ENCODE results near the gene SDF2L1. TPM values are rescaled to one million over a fixed set of nuclear protein-coding genes. Genes with fewer than 3 reads are reported as not detected.

SDF2L1 gene
- total RNA-seq, 1 experiment from 2014 or later, result 79.6 TPM

DNA sequence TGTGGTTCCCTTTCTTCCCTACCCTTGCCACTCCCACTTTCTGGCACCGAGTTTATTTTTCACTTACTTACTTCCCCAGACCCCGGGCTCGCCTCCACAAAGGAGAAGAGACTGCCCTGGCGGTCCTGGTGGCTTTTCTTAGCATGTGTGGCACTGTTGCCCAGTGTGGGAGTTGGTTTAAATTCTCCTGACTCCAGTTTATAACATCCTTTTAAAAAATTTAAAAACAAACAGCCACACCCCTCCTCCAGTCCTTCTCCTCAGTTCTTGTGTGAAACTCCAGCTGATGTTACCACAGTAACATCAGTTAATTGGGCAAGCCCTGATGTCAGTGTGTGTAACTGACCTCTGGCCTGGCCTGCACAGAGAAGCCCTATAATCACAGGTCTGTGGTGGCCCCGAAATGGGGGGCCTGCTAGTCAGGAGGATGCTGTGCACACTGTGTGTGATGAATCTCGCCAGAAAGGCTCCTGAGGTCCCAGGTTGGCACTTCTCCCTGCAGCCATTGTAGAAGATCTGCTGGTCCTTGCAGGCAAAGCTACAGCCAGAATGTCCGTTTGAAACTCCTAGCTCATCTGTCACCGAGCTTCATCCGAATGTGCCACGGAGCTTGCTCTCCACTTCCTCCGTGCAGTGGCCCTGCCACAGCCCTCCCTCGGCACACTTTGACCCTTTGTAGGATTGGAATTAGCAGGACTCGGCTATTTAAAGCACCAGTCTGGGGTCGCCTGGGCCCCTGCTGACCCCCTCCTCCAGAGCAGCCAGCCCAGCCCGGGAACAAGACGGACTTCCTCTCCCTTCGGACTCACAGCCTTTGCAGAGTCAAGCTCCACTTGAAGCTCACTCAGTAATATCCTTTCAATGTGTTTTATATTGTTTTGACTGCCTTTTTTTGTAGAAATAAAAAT, 19.8 kb upstream of the SDF2L1 start:
- DNase-seq (ENCODE audit: low read depth), result no peak

DNA sequence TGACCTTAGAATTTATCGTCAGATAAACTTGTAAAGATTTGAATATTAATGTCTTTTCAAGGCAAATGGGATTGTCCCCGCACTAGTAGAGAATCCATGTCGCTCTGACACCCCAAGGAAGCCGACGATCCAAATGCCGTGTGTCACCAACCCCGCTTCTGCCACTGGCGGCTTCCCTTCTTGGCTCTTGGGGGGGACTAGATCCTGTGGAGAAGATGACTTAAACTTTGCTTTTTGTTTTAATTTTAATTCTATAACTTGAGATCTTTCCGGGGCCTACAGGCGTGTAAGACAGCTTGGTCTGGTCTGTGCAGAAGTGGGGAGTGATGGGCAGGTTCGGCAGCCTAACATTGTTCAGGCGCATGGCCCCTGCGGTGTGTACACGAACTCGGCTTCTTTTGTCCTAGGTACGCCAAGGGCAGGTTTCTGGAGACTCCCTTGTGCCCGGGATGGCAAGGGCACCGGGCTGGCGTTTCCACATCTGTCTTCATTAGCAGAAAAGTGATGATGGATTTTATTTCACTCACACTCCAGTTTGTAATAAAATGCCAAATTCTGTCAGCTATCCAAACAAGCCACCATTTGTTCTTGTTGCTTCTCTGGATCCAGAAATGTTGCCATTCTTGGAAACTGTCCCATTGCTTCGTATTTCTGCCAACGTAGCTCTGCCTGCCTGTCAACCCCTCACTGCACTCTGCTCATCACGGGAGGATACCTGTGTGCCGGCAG, 19.0 kb upstream of the SDF2L1 start:
- DNase-seq (ENCODE audit: low read depth), result no peak

DNA sequence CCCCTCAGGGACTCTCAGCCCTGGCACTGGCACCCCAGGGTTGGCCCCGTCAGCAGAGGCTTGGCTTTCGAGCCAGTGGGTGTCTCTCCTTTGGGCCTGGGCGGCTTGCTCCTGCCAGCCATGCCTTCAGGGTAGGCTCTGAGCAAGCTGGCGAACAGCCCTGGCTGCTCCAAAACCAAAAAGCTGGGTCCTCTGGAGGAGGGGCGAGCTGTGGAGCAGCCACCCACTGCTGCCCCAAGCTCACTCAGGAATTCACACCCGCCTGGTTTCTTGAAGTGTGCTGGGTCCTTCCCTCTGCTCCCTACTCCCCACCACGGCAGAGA, 18.5 kb upstream of the SDF2L1 start:
- DNase-seq (ENCODE audit: low read depth), result no peak

DNA sequence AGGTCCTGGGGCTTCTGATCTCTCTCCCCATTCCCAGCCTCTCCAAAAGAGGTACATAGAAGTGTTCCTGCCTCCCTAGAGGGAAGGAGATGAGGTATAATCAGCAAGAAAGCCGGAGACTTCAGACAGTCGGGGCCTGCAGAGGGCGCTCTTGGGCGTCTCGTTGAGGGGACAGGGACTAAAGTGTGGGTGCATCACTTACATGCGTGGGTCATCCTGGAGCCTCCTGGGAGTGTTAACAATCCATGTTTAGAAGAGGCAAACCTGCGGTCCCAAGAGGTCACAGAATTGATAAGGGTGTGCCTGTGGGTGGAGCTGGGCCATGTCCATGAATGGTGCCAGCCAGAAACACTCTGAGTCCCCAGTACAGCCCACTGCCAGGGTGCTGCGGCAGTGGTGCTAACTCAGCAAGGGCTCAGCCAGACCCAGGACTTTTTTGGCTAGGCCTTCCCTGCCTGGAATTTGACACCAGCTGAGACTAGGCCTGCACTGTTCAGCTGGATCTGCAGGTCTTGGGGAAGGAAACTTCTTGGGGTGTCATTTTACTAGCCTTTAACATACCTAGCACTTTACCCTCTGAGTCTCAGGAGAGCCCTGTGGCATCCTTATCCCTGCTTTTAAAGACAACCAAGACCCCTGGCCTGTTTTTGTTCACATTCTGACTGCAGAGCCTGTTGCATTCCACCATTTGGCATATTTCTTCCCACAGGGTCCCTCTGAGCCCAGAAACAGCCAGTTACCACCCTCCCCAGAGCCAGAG, 17.8 kb upstream of the SDF2L1 start:
- DNase-seq (ENCODE audit: low read depth), result peak; percentile 23

DNA sequence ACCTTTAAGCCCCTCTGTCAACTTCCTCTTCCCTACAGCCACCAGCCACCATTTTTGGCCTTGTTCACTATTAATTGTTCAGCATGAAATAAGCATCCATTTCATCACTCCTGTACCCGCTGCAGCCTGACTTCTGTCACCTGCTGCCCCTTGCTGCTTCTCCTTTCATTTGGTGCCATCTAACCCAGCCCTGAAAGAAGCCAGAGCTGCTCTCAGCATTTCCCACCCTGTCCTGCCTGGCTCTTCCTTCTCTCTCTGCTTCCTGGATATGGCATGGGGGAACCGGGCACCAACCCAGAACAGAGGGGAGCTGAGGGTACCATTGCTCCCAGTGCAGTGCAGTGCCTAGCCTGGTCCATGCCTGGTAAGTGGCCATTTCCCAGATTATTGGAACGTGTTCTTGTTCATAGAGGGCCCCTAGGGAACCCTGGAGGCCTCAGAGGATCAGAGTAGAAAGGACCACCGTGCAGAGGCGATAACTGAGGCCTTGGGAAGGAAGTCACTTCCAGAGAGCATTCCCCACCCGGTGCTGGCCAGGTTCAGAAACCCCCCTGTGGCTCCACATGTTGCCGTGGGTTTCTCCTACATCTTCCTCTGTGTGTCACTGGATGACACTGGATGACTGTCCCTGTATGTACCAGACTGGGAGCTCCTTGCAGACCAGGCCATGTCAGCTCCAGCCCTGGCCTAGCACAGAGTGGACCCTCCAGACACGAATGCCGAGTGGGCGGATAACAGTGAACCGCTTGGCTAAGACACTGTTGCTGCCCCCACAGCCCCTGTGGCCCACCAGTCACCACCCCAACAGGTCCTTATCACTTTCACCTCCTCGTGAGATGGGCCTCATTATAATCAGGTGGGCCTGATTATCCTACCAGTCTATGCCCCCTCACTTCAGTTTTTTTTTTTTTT, 17.0 kb upstream of the SDF2L1 start:
- DNase-seq (ENCODE audit: low read depth), result no peak

DNA sequence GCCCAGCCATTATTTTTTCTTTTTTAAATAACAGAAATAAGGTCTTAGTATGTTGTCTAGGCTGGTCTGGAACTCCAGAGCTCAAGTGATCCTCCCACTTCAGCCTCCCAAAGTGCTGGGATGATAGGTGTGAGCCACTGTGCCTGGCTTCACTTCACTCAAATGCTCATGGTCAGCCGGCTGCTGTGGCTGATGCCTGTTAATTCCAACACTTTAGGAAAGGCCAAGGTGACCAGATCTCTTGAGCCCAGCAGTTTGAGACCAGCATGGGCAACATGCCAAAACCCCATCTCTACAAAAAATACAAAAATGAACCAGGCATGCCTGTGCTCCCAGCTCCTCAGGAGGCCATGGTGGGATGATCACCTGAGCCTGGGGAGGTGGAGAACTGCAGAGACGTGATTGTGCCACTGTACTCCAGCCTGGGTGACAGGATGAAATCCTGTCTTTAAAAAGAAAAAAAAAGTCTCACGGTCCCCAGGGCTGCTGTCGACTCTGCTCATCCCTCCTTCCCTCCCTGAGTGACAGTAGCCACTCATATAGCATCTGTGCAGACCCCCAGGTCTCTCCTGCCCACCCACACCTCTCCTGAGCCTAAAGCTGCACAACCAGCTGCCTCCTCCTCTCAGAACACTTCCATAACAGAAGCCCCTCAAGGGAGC, 15.9 kb upstream of the SDF2L1 start:
- DNase-seq (ENCODE audit: low read depth), result no peak

DNA sequence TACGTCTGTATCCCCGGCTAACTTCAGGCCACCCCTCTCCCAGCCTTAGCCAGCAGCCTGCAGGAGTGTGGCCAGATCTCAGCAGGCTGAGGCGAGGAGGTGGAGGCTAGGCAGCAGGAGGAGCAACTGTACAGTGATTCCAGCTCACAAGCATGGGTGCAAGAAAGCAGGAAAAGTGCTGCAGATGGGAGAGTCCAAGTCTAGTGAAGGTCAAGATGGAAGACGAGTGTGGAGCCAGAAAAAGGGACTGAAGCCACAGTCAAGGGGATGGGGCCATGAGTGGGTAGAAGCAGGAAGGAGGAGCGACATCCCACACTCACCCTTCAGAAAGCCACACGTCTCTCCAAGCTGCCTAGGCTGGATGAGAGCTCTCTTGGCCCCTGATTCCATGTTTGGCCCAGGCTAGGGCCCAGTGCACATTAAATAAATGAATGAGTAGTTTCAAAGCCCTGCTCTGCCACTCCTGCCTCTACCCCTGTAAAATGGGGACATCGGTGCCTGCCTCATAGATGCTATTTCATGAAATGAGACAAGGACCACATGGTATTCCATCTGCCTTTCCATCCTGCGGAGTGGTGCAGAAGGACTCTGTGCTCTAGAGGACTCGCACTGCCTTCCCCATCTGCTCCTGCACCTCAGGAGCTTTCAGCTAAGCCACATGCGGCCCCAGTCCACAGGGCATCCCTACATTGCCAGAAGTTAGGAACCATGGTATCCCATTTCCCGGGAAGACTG, 15.2 kb upstream of the SDF2L1 start:
- DNase-seq (ENCODE audit: low read depth), result no peak

DNA sequence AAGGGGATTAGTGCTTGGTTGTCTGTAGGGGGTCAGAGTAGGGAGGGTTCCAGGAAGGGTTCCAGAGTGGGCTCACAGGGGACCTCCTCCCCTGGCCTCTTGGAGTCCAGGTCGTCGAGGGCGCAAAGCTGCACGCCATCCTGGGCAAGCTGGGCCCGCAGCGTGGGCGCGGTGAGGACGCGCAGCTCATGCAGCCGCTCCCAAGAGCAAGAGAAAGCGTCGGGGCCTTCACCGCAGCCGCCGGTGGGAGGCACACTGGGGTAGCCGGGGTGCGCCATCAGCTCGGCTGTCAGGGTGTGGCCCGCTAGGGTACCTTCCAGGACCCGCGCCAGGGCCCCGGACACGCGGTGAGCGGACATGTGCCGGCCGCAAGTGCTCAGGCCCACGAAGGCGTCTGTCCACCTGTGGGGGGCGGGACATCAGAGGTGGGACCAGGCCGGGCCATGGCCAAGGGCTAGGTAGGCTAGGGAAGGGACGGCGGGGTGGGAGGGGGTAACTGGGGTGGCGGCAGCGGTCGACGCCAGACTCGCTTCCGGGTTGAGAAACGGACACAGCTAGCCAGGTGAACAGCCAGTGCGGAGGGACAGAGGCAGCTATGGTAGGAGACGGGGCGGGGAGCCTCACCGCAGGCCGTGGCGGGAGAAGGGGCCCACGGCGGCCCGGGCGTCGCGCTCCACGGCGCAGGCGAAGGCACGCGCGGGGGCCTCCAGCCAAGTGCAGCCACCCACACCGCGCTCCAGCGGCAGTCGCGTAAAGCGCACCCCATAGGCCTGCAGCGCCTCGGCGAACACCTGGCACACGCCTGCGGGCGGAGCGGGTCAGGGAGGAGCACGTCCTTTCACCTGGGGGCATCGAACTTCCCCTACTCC, 13.5 kb upstream of the SDF2L1 start:
- no peak for DNase-seq (ENCODE audit: low read depth)

DNA sequence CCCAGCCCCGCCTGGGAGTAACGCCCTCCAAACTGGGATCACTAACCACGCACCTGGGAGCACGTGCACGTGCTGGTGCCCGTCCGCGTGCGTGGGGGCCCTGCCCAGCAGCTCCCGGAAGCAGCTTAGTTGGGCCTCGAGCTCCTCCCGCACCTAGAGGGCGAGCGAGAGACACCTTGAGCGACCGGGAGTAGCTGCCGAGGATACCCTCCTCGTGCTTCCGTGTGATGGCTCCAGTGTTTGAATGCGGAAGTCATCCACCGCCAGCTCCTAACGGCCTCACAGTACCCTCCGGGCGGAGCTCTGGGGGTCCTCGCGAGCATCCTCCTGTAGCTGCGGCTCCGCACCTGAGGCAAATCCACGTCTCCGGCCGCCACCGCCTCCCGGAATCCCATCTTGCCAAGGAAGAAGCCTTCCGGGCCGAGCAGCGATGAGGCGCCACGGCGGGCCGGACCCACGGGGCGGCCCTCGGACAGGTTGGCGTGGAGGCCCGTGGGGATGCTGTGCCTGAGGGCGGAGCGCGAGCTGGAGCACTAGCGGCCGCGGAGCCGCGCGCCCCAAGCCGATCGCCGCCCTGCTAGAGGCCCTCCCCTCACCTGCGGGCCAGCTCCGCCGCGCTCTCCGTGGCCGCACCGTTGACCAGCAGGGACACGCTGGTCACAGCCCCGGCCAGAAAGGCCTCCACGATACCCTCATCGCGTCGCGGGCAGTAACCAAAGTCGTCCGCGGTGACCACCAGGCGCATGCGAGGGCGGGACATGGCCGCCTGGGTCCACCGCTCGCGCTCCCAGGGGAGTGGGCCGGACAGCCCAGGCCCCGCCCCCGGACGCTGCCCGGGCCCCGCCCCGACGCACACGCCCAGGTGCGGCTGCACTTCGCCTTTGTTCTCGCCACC, 12.6 kb upstream of the SDF2L1 start, which contains the start of gene YDJC:
Gene YDJC, minus strand, starts transcription at position 768 of the 895 bp plus-strand sequence. Its CDS starts 8 bp downstream, at position 760.
- peak; percentile 95 for DNase-seq (ENCODE audit: low read depth)

DNA sequence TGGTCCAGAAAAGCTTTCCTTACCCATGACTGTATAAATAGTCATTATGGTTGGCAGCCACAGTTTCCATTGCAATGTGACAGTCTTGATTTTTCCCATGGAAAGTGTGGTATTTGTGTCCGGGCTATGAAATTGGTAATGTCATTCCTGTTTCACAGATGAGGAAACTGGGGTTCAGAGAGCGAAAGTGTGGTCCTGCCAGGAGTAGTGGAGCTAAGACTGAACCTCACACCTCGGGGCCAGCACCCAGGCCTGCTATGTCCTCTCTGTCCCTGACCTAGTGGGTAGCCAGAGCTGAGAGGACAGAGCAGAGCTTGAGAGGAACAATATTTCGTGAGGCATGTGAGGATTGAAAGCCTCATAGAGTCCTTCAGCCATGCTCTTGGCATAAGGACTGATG, 11.1 kb upstream of the SDF2L1 start:
- DNase-seq (ENCODE audit: low read depth), result no peak

DNA sequence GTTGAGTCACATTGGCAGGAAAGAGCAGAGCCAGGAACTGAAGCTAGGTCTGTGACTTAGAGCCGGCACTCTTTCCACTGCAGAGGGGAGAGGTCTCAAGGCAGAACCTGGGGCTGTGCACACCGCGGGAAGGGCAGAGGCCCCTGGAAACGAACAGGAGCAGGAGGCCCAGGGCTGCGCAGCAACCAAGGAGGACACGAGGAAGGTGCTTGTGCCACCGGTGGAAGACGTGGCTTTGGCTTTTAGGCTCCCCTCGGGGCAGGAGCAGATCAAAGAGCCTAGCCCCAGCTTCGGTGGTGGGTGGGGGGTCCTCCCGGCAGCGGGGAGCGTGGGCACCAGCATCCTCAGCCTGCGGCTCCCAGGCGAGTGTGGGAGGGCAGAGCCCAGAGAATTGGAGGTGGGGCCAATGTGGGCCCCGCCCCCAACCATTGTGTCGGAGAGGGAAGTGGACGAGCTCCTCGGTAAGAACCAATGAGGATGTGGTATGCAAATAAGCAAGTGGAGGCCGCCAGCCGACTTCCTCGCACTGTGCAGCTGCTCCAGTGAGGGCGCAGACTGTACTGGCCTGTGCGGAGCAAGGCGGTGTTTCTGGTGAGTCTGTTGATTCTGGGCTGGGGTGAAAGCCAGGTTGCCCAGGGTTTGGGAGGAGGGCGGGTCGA, 9.7 kb upstream of the SDF2L1 start, which contains the start of gene CCDC116:
Gene CCDC116, plus strand, starts transcription at position 524 of the 659 bp plus-strand sequence. CDS start 422 bp downstream, outside the sequence.
- DNase-seq (ENCODE audit: low read depth), result no peak

DNA sequence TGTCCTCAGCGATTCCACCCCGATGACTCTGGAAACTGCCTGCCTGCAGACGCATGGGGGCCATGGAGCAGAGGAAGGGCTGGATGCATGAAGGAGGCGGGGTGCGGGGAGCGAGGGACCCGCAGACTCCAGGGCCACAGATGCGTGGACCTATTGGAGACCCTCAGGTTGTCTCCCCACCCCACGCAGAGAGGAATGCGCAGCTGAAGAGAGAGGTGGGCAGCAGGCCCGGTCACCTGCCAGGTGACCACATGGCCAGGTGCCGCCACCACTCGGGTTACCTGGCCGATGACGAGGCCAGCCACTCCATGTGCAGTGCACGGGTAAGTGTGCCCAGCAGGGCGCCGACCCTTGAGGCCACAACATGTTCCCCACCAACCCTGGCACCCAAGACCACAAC, 9.2 kb upstream of the SDF2L1 start:
- no peak for DNase-seq (ENCODE audit: low read depth)

DNA sequence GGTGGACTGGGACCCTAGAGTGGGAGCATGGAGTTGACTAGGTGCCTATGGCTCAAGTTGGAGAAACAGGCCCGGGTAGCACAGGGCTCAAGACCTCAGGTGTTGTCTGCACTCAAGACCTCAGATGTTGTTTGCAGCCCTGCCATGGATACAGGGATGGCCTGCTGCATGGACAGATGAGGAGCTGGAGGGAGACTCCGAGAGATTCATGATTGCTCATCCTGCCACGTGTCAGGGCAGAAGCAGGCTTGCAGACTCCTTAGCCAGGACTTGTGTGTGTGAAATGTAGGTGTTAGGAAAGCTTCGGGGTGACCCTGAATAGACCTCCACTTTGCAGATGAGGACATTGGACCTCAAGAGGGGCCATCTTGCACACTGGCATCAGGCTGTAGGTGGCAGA, 8.6 kb upstream of the SDF2L1 start:
- no peak for DNase-seq (ENCODE audit: low read depth)

DNA sequence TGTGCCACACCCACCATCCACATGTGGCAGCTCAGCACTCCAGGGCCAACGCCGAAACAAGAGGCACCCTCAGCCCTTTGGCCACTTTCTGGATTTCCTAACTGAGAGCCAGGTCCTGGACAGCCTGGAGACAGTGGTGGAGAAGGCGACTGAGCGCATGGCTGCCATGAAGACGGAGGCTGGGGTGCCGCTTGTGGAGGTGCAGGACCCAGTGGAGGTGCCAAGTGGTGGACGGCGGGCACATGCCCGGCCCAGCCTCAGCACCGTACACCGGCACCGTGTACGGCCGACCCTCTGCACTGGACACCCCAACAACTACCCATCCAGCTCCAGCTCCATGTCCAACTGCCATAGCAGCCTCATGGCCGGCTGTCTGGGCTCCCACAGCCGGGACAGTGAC, 8.0 kb upstream of the SDF2L1 start:
- no peak for DNase-seq (ENCODE audit: low read depth)

DNA sequence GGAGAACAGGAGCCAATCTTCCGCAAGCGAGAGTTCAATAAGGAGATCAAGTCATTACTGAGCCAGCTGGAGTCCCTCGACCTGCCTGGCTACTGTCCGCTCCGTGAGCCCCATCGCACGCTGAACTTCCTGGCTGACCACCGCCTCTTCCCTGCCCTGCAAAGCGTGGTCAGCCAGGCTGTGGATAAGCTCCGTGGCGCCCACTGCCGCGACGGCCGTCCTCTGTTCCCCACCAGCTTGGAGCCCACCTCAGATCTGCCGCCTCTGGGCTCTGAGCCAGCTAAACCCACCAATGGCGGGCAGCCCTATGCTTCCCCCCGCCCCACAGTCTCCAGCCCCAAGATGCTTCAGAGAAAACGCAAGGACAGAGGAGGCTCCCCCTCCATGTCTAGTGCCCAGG, 7.3 kb upstream of the SDF2L1 start:
- DNase-seq (ENCODE audit: low read depth), result no peak

DNA sequence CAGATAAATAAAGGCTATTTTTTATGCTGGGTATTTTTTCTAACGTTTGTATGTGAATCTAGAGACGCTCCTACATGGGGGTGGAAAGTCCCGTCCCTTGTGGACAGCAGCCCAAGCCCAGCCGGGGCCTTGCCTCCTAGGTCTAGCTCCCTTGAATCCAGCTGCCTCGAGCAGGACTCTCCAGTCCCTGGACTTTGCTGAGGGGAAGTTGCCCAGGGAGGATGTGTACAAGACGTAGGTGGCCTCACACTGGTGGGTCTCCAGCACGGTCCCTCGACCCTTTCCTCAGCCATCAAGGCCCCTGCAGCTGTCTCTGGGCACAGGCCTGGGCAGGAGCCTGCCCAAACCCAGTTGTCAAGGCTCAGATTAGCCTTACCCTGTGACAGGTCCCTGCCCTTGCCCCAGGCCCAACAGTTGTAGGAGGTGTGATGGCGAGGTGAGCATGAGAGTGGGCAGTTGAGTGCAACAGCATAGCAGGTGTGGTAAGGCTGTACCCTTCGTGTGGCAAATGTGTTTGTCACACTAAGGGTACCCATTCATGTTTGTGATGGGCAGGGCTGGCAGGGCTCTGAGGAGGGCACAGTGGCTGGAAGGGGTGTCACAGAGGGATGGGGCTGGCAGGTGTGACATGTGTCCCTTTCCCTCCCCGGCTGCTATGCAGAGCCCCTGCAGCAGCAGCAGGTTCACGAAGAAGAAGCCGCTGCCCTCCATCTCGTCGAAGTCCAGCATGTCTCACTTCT, 6.2 kb upstream of the SDF2L1 start:
- no peak for DNase-seq (ENCODE audit: low read depth)
